Suppressor macrophage (primary cell): ENCODE measurements around the gene ADPGK.
"Not testable (repeated sequence)": the region's sequence is repeated elsewhere in the genome, so short reads cannot be mapped to it uniquely, and the experiment has no call there.

Source experiments
- DNase-seq, 4 experiments: peaks; one replicate each; pipeline ENCODE4 v3.0.0-alpha.2; 2020 to 2022
- total RNA-seq, 17 experiments: gene quantifications; one replicate each; lab custom pipeline; 2026; ENCODE audit warnings: mixed read lengths in 6 of 17, inconsistent platforms in 3 of 17; lab: John Stamatoyannopoulos, UW

The ADPGK gene
- 166 to 299 (median 200) reads per million in 17 experiments for total RNA-seq

- peak; percentile 95 to 98 (median 98) for DNase-seq
Observed at GRCh38 chr15:72783640-72784455, at the start of gene ADPGK. Gene ADPGK, minus strand, starts transcription at chr15:72783758. Its CDS starts 67 bp downstream, at chr15:72783691.

DNA sequence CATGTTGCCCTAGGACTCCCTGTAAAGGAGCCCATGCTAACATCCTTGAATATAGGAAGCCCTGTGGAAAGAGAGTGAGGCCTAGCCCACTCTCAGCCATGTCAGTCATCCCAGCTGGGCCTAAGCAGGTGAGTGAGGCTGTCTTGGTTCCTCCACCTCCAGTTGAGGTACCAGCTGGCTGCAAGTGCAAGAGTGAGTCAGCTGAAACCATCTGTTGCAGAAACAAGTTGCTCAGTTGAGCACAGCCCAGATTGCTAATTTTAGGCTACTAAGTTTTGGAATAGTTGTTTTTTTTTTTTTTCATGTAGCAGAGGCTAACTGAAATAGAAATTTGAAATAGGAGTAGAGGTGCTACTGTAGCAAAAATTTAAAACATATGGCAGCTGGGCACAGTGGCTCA lies 43.7 kb upstream of the ADPGK start:
- no peak for DNase-seq

DNA sequence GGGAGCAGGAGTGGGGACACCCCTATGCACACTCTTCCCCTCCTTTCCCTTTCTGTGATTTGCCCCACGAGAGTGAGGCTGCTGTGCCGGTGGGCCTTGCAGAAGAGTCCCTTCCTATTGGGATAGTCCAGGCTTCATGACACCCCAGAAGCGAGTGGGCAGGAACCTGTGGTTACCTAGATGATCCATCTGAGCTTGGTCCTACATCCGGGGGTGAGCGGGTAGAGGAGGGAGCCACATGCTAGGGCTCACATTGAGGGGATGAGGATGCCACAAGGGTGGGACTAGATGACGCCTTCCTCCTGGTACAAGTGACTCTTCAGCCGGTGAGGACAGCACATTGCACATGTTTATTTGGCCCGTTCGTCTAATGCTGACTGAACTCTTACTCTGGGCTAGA lies 43.1 kb upstream of the ADPGK start:
- DNase-seq, result no peak

GRCh38 chr15:72825829-72826228 lies 42.3 kb upstream of the ADPGK start:
- no peak for DNase-seq

GRCh38 chr15:72824781-72825180 lies 41.2 kb upstream of the ADPGK start:
- no peak for DNase-seq

- DNase-seq, result no peak
Observed at GRCh38 chr15:72824112-72824511, 40.6 kb upstream of the ADPGK start.

GRCh38 chr15:72820278-72820677 lies 36.7 kb upstream of the ADPGK start:
- peak; percentile 31 to 51 (median 50) for DNase-seq

GRCh38 chr15:72818632-72819031 lies 35.1 kb upstream of the ADPGK start:
- no peak for DNase-seq

GRCh38 chr15:72813345-72814004 lies 29.9 kb upstream of the ADPGK start:
- DNase-seq, result no peak

GRCh38 chr15:72809329-72809728 lies 25.8 kb upstream of the ADPGK start:
- DNase-seq, result peak in 1 of 4 experiments; percentile 17

DNA sequence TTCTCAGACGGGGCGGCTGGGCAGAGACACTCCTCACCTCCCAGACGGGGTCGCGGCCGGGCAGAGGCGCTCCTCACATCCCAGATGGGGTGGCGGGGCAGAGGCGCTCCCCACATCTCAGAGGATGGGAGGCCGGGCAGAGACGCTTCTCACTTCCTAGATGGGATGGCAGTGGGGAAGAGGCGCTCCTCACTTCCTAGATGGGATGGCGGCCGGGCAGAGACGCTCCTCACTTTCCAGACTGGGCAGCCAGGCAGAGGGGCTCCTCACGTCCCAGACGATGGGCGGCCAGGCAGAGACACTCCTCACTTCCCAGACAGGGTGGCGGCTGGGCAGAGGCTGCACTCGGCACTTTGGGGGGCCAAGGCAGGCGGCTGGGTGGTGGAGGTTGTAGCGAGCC lies 23.8 kb upstream of the ADPGK start:
- DNase-seq, result not testable (repeated sequence)

DNA sequence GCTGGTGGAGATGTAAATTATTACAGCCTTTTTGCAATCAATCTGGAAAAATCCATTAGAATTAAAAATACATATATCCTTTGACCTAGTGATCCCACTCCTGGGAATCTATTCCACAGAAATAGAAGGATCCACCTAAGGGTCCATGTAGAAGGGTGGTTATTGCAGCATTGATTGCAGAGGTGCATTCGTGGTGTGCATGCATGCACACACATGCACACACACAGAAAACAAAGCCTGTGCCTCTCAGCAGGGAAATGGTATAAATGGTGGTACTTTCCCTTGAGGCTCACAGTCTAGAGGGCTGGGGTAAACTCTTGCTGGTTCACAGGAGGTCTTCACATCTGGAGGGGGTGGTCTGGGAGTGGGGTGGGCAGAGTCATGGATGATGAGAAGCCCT lies 19.4 kb upstream of the ADPGK start:
- no peak for DNase-seq

- DNase-seq, result no peak
Observed at GRCh38 chr15:72801590-72802325, 18.2 kb upstream of the ADPGK start.

- peak in 3 of 4 experiments; percentile 22 to 47 (median 41) for DNase-seq
Observed at GRCh38 chr15:72800833-72801481, 17.4 kb upstream of the ADPGK start.

GRCh38 chr15:72797834-72798233 lies 14.3 kb upstream of the ADPGK start:
- DNase-seq, result no peak

- no peak for DNase-seq
Observed at GRCh38 chr15:72797338-72797689, 13.8 kb upstream of the ADPGK start.

- DNase-seq, result peak; percentile 34 to 73 (median 46)
Observed at GRCh38 chr15:72796515-72797337, 13.2 kb upstream of the ADPGK start.

DNA sequence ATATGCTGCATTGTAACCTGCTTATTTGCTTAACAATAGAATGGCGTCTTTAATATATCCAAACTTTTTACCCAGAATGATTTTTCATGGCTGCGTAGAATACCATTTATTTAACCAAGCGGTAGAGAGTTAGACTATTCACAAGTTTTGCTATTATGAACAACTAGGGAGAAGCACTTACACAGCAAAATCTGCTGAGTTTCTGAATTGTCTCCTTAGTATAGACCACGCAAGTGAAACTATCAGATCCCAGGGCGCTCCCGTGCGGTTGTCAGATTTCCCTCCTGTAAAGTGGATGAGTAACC lies 12.6 kb upstream of the ADPGK start:
- peak in 1 of 4 experiments; percentile 11 for DNase-seq

- DNase-seq, result no peak
Observed at GRCh38 chr15:72793766-72794660, 10.5 kb upstream of the ADPGK start.

- peak in 1 of 4 experiments; percentile 19 for DNase-seq
Observed at GRCh38 chr15:72792431-72792830, 8.9 kb upstream of the ADPGK start.
